Adrenal gland (tissue), 5 donors: ENCODE results near the gene MROH8.

Experiments
- POLR2A ChIP-seq, 2 donors: fragments of 450-650 bp; IDR thresholded peaks; one replicate each; pipeline ENCODE4 v1.6.1; 2017; ENCODE audit warnings: antibody characterized with exemption in 2 of 2, mild to moderate bottlenecking in 2 of 2, moderate library complexity in 1 of 2
- TF ChIP-seq, protein P1 (sequence below), 6 experiments: fragments of 450-650 bp in 4 of 6; fragments of 200-600 bp in 2 of 6; sonication (generic) in 1 of 6; IDR thresholded peaks; 1 replicate in 5 of 6; 2 replicates in 1 of 6; pipeline versions ENCODE4 v1.5.1 to v1.8.0; 2016 to 2021; ENCODE audit warnings: antibody characterized with exemption in 6 of 6, mild to moderate bottlenecking in 2 of 6, moderate library complexity in 1 of 6
- donor health status: DM: no; HTN: no; CAD: no.

GRCh38 chr20:37228656-37229055 lies 49.3 kb upstream of the MROH8 start:
- TF ChIP-seq, protein P1, sequence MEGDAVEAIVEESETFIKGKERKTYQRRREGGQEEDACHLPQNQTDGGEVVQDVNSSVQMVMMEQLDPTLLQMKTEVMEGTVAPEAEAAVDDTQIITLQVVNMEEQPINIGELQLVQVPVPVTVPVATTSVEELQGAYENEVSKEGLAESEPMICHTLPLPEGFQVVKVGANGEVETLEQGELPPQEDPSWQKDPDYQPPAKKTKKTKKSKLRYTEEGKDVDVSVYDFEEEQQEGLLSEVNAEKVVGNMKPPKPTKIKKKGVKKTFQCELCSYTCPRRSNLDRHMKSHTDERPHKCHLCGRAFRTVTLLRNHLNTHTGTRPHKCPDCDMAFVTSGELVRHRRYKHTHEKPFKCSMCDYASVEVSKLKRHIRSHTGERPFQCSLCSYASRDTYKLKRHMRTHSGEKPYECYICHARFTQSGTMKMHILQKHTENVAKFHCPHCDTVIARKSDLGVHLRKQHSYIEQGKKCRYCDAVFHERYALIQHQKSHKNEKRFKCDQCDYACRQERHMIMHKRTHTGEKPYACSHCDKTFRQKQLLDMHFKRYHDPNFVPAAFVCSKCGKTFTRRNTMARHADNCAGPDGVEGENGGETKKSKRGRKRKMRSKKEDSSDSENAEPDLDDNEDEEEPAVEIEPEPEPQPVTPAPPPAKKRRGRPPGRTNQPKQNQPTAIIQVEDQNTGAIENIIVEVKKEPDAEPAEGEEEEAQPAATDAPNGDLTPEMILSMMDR (IDR thresholded peaks at IDR 0.05), result no peak
- no peak for TF ChIP-seq POLR2A (IDR thresholded peaks at IDR 0.05)
